Colonic mucosa (tissue), 4 donors: ENCODE measurements around the gene UNC79. TPM values are rescaled to one million over a fixed set of nuclear protein-coding genes. Genes with fewer than 3 reads are reported as not detected.

Experiments
- DNase-seq: peaks from one replicate; pipeline ENCODE4 v3.0.0-alpha.2; 2020
- H3K27ac ChIP-seq: fragments of 200-600 bp; one replicate; pipeline ENCODE4 v1.8.0; 2021
- H3K27me3 ChIP-seq: fragments of 200-600 bp; one replicate; pipeline ENCODE4 v1.8.0; 2021
- H3K36me3 ChIP-seq: fragments of 200-600 bp; one replicate; pipeline ENCODE4 v1.8.0; 2021
- H3K4me1 ChIP-seq: fragments of 200-600 bp; one replicate; pipeline ENCODE4 v1.8.0; 2021; ENCODE audit warnings: mild to moderate bottlenecking
- H3K4me3 ChIP-seq: fragments of 200-600 bp; one replicate; pipeline ENCODE4 v1.8.0; 2021
- H3K9ac ChIP-seq, 2 donors: one replicate each; pipeline ENCODE4 v1.7.0; 2013; ENCODE audit warnings: control low read depth in 2 of 2, low read depth in 2 of 2, low read length in 2 of 2
- H3K9me3 ChIP-seq: fragments of 200-600 bp; one replicate; pipeline ENCODE4 v1.8.0; 2021
- intact Hi-C: fragments of 100-400 bp; cut with DNase I; formaldehyde crosslinking; loops from one replicate; pipeline ENCODE4 v1.14.1; 2022
- total RNA-seq, 2 donors: library from RNA; stranded (reverse); fragmentation: NEBNext Ultra II Directional in 1 of 2; extraction: Animal tissue kit (Norgen Biotek cat#: 25700) in 1 of 2; gene quantifications; one replicate each; pipeline ENCODE4 v1.2.1, GENCODE V29; 2021
- TF ChIP-seq, protein P1 (sequence below): fragments of 200-600 bp; IDR thresholded peaks from one replicate; pipeline ENCODE4 v1.8.0; 2022; ENCODE audit warnings: antibody characterized with exemption, mild to moderate bottlenecking
- donor health status: healthy.
- donor health status: DM: no; HTN: no; CAD: no.
- donor health status: DM: no; HTN: no; CAD: no.

Gene UNC79
- total RNA-seq, 2 donors from 2014 or later: 0.17 to 0.21 TPM

DNA sequence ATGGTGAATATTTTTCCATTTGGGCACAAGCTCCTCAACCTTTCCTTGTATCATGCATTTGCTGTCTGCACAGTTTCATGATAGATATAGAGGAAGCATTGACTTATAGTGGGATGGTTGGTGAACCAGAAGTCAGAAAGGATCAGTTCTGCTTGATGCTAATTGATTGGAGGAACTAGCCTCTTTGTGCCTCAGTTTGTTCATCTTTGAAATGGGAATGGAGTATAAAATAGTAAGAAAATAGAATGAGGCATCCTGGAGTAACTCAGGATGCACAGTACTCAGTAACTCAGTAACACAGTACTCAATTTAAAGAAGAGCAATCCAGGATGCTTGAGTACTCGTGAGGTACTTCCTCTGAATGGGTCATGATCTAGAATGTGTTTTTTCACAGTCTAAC is 109.5 kb downstream of the UNC79 start:
- Histone ChIP-seq H3K36me3 (no peaks in the 10 kb centered on the region), H3K27me3 (no peaks in the 10 kb centered on the region), H3K27ac (no peak overlapping the region), H3K9me3 (no peaks in the 10 kb centered on the region), H3K4me1 (no peaks in the 10 kb centered on the region), H3K9ac (no peak overlapping the region), H3K4me3 (no peak overlapping the region)
- TF ChIP-seq, protein P1, sequence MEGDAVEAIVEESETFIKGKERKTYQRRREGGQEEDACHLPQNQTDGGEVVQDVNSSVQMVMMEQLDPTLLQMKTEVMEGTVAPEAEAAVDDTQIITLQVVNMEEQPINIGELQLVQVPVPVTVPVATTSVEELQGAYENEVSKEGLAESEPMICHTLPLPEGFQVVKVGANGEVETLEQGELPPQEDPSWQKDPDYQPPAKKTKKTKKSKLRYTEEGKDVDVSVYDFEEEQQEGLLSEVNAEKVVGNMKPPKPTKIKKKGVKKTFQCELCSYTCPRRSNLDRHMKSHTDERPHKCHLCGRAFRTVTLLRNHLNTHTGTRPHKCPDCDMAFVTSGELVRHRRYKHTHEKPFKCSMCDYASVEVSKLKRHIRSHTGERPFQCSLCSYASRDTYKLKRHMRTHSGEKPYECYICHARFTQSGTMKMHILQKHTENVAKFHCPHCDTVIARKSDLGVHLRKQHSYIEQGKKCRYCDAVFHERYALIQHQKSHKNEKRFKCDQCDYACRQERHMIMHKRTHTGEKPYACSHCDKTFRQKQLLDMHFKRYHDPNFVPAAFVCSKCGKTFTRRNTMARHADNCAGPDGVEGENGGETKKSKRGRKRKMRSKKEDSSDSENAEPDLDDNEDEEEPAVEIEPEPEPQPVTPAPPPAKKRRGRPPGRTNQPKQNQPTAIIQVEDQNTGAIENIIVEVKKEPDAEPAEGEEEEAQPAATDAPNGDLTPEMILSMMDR: no peak
- DNase-seq: no peak
- intact Hi-C loops: no loop called here

DNA sequence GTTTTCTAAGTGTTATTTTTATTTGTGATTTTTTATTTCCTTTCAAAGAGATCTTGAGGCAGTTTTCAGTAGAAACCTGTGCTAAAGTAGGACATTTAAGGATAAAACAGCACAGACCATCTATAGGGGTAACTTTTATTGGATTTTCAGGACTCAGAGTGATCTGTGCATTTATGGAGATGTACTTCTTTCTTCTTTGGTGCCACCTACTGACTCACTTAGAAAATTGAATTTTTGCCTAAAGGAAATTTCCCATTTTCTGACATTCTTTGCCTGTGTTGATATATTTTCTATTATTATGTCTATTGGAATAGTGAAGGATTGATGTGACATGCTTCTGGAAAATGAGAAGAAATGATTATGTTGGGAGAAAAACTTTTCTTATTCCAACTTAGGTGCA is 113.0 kb downstream of the UNC79 start:
- no peak overlapping the region for H3K27ac ChIP-seq
- no peaks in the 10 kb centered on the region for H3K27me3 ChIP-seq
- H3K9ac ChIP-seq: no peak overlapping the region
- no peaks in the 10 kb centered on the region for H3K4me1 ChIP-seq
- TF ChIP-seq, protein P1: peak; percentile 17
- no peaks in the 10 kb centered on the region for H3K36me3 ChIP-seq
- no peak overlapping the region for H3K4me3 ChIP-seq
- DNase-seq: no peak
- no peaks in the 10 kb centered on the region for H3K9me3 ChIP-seq
- intact Hi-C loops: no loop called here

DNA sequence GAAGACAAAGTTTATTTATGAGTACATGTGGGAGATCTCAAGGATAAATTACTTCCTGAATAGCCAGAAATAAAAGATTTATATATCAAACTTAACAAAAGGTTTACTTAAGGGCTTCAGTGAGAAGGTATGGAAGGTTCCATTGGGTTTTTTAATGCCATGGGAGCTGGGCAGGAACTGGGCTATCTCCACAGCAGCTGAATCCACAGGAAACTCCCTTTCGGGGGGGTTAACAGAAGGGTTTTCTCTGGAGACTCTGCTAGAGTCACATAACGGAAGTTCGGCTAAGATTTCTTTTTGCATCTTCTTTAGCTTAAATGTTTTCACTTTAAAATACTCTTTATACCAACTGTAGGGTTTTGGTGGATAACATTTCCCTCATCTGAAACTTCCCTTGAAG is 113.5 kb downstream of the UNC79 start:
- DNase-seq: no peak
- H3K36me3 ChIP-seq: no peaks in the 10 kb centered on the region
- H3K9ac ChIP-seq: no peak overlapping the region
- H3K4me1 ChIP-seq: no peaks in the 10 kb centered on the region
- no peak overlapping the region for H3K27ac ChIP-seq
- TF ChIP-seq, protein P1: no peak
- no peak overlapping the region for H3K4me3 ChIP-seq
- intact Hi-C loops: no loop called here
- H3K9me3 ChIP-seq: no peaks in the 10 kb centered on the region
- H3K27me3 ChIP-seq: no peaks in the 10 kb centered on the region

DNA sequence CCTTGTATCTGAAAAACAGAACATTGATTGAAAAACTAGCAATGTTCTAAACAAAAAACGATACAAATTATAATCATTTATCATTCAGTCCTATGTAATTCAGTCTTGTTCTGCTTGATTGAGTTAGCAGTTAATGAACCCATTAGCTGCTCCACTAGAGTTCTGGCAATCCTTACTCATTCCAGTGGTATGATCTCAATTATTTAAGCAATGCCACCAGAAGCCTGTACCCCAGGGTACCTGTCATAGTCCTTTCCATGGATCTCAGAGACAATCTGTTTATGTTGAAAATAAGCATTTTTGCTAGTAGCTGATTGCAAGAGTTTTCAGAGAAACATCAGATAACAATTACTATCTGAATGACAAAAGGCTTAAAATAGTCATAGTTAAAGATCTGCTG is 115.9 kb downstream of the UNC79 start:
- H3K4me1 ChIP-seq: no peaks in the 10 kb centered on the region

DNA sequence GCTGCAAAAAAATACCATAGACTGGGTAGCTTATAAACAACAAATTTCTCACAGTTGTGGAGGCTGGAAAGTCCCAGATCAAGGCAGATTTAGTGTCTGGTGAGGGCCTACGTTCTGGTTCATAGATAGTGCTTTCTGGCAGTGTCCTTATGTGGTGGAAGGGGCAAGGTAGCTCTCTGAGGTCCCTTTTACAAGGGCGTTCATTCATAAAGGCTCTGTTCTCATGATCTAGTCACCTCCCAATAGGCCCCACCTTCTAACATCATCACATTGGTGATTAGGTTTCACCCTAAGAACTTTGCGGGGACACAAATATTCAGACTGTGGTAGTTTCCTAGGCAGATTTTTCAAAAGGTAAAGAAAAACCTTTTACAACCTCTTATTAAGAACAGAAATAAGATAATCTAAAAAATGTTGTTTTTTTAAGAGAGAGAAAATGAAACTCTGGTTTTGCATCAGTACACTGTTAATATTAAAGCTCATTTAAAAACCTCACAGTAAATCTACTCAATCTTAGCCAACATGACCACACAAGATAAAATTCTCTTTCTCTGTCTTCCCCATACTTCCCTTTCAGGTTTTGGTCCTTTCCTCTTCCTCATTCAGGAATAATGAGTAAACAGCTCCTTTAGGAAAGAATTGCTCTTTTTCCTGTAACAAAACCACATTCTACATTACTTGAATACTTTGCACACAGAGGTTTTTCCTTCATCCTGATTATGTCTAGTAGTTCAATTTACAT is 117.5 kb downstream of the UNC79 start:
- intact Hi-C loops: no loop called here
- Histone ChIP-seq H3K4me1 (no peaks in the 10 kb centered on the region), H3K27ac (no peak overlapping the region), H3K9me3 (no peaks in the 10 kb centered on the region), H3K9ac (no peak overlapping the region), H3K4me3 (no peak overlapping the region), H3K36me3 (no peaks in the 10 kb centered on the region), H3K27me3 (no peaks in the 10 kb centered on the region)
- TF ChIP-seq, protein P1: no peak
- no peak for DNase-seq

More for the DNA sequence above, 115.9 kb downstream of the UNC79 start:
- H3K9ac ChIP-seq: no peak overlapping the region
- no peak overlapping the region for H3K4me3 ChIP-seq
- TF ChIP-seq, protein P1: no peak
- no peak overlapping the region for H3K27ac ChIP-seq
- no peaks in the 10 kb centered on the region for H3K9me3 ChIP-seq
- H3K36me3 ChIP-seq: no peaks in the 10 kb centered on the region
- no peak for DNase-seq
- H3K27me3 ChIP-seq: no peaks in the 10 kb centered on the region
- intact Hi-C loops: no loop called here
